Transverse colon (tissue), 4 donors: ENCODE results near the gene HELZ2. TPM values are rescaled to one million over a fixed set of nuclear protein-coding genes. Genes with fewer than 3 reads are reported as not detected.
"Not testable (repeated sequence)": the region's sequence is repeated elsewhere in the genome, so short reads cannot be mapped to it uniquely, and the experiment has no call there.

ENCODE experiments used
- DNase-seq: peaks from one replicate; pipeline ENCODE4 v3.0.0-alpha.2; 2019
- H3K27ac ChIP-seq, 4 donors: fragments of 200-600 bp; sonication (generic); 2 replicates each; pipeline ENCODE4 v1.5.1; 2016 to 2018; ENCODE audit warnings: inconsistent platforms in 4 of 4
- H3K27me3 ChIP-seq: fragments of 200-600 bp; sonication (generic); 2 replicates; pipeline ENCODE4 v1.5.1; 2017; ENCODE audit warnings: inconsistent platforms
- H3K36me3 ChIP-seq, 4 donors: fragments of 200-600 bp; sonication (generic); 2 replicates each; pipeline ENCODE4 v1.5.1; 2017 to 2019; ENCODE audit warnings: inconsistent platforms in 4 of 4
- H3K4me1 ChIP-seq, 4 donors: fragments of 200-600 bp; sonication (generic); 2 replicates each; pipeline ENCODE4 v1.5.1; 2017 to 2020; ENCODE audit warnings: inconsistent platforms in 4 of 4
- H3K4me3 ChIP-seq, 4 donors: fragments of 200-600 bp; sonication (generic); 1 replicate in 1 of 4; 2 replicates in 3 of 4; pipeline versions ENCODE4 v1.5.1 to v1.6.1; 2017 to 2019; ENCODE audit warnings: inconsistent platforms in 4 of 4
- H3K9me3 ChIP-seq, 2 donors: fragments of 200-600 bp; sonication (generic); 2 replicates each; pipeline ENCODE4 v1.5.1; 2017 to 2019; ENCODE audit warnings: inconsistent platforms in 2 of 2
- CTCF ChIP-seq, 5 experiments: fragments of 200-600 bp in 3 of 5; fragments of 450-650 bp in 2 of 5; sonication (generic) in 3 of 5; IDR thresholded peaks; 1 replicate in 2 of 5; 2 replicates in 3 of 5; pipeline ENCODE4 v1.5.1; 2016 to 2017; ENCODE audit warnings: antibody characterized with exemption in 5 of 5, inconsistent platforms in 3 of 5, mild to moderate bottlenecking in 2 of 5, moderate library complexity in 1 of 5
- EP300 ChIP-seq: sonication (generic); formaldehyde crosslinking; IDR thresholded peaks from one replicate; pipeline ENCODE4 v1.6.1; 2017; ENCODE audit warnings: antibody characterized with exemption, low read depth
- POLR2A ChIP-seq: fragments of 450-650 bp; IDR thresholded peaks from one replicate; pipeline ENCODE4 v1.6.1; 2016; ENCODE audit warnings: antibody characterized with exemption, mild to moderate bottlenecking, moderate library complexity
- POLR2AphosphoS5 ChIP-seq, 3 donors: sonication (generic); formaldehyde crosslinking; IDR thresholded peaks; one replicate each; pipeline ENCODE4 v1.6.1; 2016; ENCODE audit warnings: antibody characterized with exemption in 3 of 3
- WGBS, 2 donors: methylation state at CpG; one replicate each; pipeline ENCODE4 v1.1.5; 2018; ENCODE audit warnings: low coverage in 1 of 2; 5-methylcytosine and 5-hydroxymethylcytosine counted together
- in situ Hi-C, 4 donors: fragments of 200-750 bp; cut with MboI; loops; one replicate each; pipeline versions ENCODE4 v1.15.0 to v1.15.1; 2017; ENCODE audit warnings: low sequenced_read_pairs in 3 of 4, low pct_ligation_motif_present in 1 of 4, low pct_unique_long_range_greater_than_20kb in 1 of 4
- intact Hi-C: fragments of 100-400 bp; cut with DNase I; formaldehyde crosslinking; loops from one replicate; pipeline ENCODE4 v1.15.1; 2023; ENCODE audit warnings: low total_unique reads
- total RNA-seq, 4 donors: library from RNA; depleted of rRNA; stranded (reverse); fragments of >200 nt; gene quantifications; one replicate each; pipeline ENCODE4 v1.1.0, GENCODE V29; 2016

Gene HELZ2
- total RNA-seq, 4 donors from 2014 or later: 32.9 to 49.4 (median 38.8) TPM

DNA sequence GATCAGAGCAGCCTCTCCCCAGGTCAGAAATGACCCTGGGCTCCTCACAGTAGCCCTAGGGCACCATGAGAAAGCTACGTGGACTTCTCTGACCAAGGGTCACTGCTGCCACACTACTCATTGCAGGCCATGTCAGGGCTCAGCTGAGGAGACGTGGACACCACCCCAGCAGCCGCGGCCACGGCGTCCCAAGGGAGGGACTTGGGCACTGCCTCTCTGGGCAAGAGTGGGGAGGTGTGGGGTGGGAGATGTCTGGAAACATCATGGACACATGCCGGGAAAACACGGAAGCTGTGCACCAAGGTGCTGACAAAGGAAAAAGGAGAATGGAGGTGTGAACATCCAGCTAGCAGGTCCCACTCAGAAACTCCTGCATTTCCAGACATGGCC lies 43.8 kb upstream of the HELZ2 start:
- no peak overlapping the region for H3K27ac ChIP-seq
- WGBS, 2 donors: 91 to 100% methylated on average over 2 to 8 of the region's 8 CpGs
- in situ Hi-C loops (no loop called here), intact Hi-C loops (no loop called here)
- peaks cover 0 to 24% (median 4%) of the 10 kb centered on the region in 4 donors for H3K36me3 ChIP-seq
- DNase-seq: no peak
- TF ChIP-seq POLR2AphosphoS5 (IDR thresholded peaks at IDR 0.05) (no peak), POLR2A (no peak), CTCF (IDR thresholded peaks at IDR 0.05) (no peak), EP300 (no peak)
- no peaks in the 10 kb centered on the region for H3K4me1 ChIP-seq
- no peak overlapping the region for H3K4me3 ChIP-seq
- no peaks in the 10 kb centered on the region for H3K27me3 ChIP-seq
- H3K9me3 ChIP-seq: no peaks in the 10 kb centered on the region

- intact Hi-C loops: no loop called here
- Histone ChIP-seq H3K27me3 (no peaks in the 10 kb centered on the region), H3K4me1 (no peaks in the 10 kb centered on the region), H3K27ac (no peak overlapping the region), H3K4me3 (no peak overlapping the region), H3K36me3 (peaks cover 0 to 24% (median 4%) of the 10 kb centered on the region in 4 donors), H3K9me3 (no peaks in the 10 kb centered on the region)
- no peak for TF ChIP-seq CTCF (IDR thresholded peaks at IDR 0.05)
- in situ Hi-C loops: no loop called here
- WGBS, 2 donors: 91% methylated on average over 31 of the region's 41 CpGs; no CpG with 5 or more reads in 1 of the 2 donors
- no peak for DNase-seq
Measured at GRCh38 chr20:63617092-63617875, 43.2 kb upstream of the HELZ2 start.

- H3K27me3 ChIP-seq, H3K4me3 ChIP-seq, intact Hi-C loops, H3K9me3 ChIP-seq, in situ Hi-C loops, H3K4me1 ChIP-seq, DNase-seq, H3K27ac ChIP-seq: not testable (repeated sequence)
- TF ChIP-seq CTCF (IDR thresholded peaks at IDR 0.05): peak in 3 of 5 experiments; percentile 13 to 54 (median 28)
- WGBS, 2 donors: 91 to 98% methylated on average over 6 to 18 of the region's 18 CpGs
- H3K36me3 ChIP-seq: peaks cover 0 to 24% (median 4%) of the 10 kb centered on the region in 4 donors
Measured at GRCh38 chr20:63613863-63614594, 40.0 kb upstream of the HELZ2 start.

DNA sequence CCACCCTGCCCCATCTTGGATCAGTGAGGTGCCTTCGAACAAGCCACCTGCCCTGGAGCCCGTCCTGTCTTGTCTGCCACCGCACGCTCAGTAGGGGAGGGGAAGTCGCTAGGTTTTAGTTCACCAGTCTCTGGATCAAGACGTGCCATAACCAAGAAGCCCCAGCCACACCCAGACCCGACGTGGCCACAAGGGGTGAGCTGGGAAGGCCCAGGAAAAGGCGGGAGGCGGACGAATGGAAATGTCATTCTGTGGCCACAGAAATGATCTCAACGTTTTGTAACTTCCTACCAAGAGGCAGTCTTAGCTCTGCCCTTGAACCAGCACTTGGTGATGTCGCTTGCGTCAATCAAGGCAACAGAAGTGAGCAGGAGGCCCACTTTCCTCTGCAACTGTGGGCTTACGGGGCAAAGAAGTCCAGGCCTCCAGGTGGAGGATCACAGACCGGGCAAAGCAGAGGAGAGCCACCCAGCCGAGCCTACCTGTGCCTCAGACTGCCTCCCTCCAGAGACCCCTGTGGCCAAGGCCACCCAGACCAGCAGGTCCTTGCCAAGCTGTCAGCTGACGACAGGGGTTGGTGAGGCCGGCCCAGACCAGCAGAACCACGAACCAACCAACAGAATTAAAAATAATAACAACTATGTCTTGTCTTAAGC lies 38.4 kb upstream of the HELZ2 start:
- Histone ChIP-seq H3K27ac (no peak overlapping the region), H3K27me3 (no peaks in the 10 kb centered on the region), H3K4me1 (no peaks in the 10 kb centered on the region), H3K9me3 (no peaks in the 10 kb centered on the region), H3K36me3 (peaks cover 0 to 18% (median 0%) of the 10 kb centered on the region in 4 donors), H3K4me3 (no peak overlapping the region)
- intact Hi-C loops: no loop called here
- WGBS, 2 donors: 82 to 100% methylated on average over 1 to 20 of the region's 20 CpGs
- TF ChIP-seq EP300: no peak
- TF ChIP-seq CTCF (IDR thresholded peaks at IDR 0.05): no peak
- no peak for TF ChIP-seq POLR2AphosphoS5 (IDR thresholded peaks at IDR 0.05)
- no peak for TF ChIP-seq POLR2A
- no peak for DNase-seq
- in situ Hi-C loops: no loop called here
